HG03354 (cell line): ENCODE data around the gene SLC51B.
"Not testable (repeated sequence)": the region's sequence is repeated elsewhere in the genome, so short reads cannot be mapped to it uniquely, and the experiment has no call there.

ENCODE experiments used
- ATAC-seq: cut with Tn5 transposase; IDR thresholded peaks from one replicate; pipeline ENCODE4 v1.9.1; 2021; ENCODE audit warnings: mild to moderate bottlenecking; ENCODE audit not compliant: unreplicated experiment, poor library complexity, severe bottlenecking

SLC51B gene

DNA sequence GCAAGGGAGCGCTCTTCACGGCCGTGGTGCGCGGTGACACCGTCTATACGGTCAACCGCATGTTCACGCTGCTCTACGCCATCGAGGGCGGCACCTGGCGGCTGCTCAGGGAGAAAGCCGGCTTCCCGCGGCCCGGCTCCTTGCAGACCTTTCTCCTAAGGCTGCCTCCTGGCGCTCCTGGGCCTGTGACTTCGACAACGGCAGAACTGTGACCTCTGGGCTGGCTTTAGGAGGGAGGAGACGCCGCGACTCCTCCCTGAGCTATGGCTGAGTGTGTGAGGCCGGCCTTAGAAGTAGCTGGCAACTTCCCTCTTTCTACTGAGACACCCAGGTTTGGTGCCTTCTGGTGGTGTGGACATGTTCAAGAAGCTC lies 32.8 kb downstream of the SLC51B start:
- no peak for ATAC-seq

DNA sequence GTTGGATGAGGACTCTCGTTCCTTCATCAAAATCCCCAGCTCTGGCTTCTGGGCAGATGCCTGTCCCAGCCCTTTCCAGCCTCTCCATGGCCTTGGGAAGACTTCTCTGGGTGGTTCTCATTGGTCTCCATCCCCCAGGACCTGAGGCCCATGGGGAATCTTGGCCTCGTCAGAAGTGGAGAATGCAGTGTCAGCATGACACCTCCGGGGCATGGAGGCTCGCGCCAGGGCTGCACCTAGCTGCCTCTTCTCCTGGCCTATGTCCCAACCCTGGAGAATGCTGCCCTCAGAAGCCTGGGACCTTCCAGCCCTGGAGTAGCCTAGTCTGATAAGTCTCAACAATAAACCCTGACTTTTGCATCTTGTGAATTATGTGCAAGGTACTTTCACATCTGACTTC lies 34.4 kb downstream of the SLC51B start:
- no peak for ATAC-seq

DNA sequence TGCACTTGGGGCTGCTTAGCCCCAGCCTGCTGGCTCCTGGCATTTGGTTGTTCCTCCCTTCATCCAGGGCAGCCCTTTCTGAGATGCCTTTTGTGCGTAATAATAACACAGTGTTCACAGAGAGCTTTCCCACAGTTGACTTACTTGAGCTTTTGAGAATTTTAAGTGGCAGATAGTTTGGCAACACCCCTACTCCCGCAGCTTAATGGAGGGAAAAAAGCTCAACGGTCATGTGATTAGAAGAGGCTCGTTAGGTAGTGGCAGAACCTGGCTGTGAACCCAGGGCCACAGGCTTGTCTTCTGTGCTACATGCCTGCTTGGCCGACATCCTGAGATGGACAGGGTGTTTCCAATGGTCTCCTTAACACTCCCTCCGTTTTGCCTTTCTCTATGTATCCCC lies 36.1 kb downstream of the SLC51B start:
- ATAC-seq = no peak

DNA sequence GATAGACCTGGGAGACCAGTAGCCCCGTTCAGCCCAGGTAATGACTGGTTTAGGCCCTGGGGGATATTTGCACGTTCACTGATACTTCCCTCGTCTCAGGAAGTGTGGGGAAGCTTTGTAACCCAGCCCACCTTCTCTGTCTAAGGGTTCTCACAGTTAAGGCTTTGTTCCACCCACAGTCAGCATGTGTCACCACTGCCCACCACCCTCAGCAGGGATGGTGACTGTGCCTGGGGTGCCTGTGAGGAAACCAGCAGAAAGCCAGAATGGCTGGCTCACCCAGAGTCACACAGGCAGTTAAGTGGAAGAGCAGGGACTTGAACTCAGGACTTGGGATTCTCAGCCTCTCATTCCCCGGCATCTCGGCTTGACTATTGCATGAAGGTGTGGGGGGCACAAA lies 36.6 kb downstream of the SLC51B start:
- no peak for ATAC-seq

DNA sequence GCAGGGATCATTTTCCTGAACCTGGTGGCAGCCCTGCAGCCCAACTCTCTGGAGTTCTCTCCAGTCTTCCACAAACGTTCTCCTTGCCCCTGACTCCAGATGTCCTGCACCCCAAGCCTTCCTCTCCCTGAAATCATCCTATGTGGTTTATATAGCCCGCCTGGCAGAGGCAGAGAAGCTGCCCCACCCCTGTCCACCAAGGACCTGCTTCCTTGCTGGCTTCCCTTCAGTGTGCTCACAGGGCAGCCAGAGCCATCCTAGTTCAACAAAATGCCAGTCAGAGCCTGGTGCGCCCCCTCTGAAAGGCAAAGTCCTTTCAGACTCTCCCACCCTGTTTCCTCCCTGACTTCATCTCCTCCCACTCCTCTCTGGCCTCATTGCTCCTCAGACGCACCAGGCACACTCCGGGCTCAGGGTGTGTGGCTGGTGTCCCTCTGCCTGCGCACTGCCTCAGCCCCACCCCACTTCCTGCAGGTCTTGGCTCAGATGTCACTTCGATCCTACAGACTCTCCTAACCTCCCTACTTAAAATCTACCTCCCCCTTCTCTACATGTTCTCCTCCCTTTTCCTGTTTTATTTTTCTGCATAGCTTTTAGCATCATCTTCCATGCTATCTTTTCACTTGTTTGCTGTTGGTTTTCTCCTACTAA lies 37.2 kb downstream of the SLC51B start:
- ATAC-seq = no peak

DNA sequence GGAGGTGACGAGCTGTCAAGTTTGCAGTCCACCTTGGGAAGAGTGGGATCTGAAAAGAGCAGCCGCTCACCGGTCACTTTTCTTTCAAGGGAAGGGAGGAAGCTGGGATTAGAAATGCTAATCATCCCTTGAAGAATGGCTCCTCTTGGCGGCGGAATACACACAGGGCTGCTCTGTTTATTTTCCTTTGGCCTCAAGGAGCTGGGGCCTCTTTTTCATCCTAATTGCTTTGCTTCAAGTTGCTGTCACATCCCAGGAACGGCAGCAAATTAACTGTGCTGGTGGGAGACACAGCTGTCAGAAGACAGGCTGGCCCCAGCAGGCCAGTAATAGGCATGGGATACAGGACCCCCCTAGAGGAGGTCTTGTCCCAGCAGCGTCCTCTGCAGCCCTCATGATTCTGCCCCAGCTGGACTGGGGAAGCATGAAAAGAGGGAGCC lies 38.1 kb downstream of the SLC51B start:
- ATAC-seq = no peak

DNA sequence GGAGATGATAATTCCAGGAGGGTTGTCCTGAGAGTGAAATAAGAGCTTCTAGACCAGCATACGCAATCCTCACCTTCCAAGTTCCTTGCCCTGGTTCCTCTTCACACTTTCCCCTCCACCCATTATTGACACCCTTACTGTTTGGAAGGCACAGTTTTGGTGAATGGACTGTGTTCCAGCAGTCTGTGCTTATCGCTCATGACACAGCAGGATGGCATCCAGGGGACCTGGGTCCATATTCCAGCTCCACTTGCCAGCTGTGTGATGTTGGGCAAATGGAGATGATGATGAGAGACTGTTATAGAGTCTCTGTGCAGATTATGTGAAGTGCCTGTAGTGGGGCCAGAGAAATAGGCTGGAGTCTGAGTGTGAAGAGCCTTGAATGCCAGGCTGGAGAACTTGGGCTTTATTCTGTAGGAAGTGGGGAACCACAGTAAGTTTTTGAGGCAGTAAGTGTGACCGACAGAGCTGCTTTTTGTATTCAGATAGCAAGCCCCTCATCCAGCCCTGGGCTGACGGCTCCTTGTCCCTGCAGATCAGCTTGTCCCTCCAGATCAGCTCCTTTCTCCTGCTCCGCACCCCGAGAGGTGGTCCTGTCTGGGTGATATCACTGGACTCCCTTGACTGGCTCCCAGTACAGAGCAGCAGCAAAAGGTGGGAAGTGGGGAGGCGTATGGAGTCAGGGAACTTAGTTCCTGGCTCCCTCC lies 39.5 kb downstream of the SLC51B start:
- ATAC-seq = no peak

DNA sequence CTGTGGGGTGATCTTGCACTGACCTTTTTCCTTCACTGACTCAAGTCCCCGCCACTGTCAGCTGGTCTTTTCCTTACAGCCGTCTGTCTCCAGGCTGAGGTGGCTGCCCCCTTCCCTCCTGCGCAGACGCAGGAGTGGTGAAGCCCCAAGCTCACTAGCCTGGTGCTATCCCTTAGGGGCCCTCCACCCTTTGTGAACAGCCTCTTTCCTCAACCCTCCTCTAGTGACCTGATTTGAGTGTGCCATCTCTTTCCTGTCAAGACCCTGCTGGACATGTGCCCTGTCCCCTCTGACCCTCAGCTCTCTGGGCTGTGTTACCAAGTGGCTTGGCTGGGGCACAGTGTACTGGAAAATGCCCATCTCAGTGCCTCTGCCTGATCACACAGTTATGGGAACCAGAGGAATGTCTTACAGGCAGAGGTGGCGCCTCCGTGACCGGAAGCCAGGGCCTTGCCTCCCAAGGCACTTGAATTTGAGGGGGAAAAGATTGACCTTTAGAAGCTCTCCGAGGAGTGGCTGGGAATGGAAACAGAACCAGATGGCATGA lies 40.1 kb downstream of the SLC51B start:
- no peak for ATAC-seq

DNA sequence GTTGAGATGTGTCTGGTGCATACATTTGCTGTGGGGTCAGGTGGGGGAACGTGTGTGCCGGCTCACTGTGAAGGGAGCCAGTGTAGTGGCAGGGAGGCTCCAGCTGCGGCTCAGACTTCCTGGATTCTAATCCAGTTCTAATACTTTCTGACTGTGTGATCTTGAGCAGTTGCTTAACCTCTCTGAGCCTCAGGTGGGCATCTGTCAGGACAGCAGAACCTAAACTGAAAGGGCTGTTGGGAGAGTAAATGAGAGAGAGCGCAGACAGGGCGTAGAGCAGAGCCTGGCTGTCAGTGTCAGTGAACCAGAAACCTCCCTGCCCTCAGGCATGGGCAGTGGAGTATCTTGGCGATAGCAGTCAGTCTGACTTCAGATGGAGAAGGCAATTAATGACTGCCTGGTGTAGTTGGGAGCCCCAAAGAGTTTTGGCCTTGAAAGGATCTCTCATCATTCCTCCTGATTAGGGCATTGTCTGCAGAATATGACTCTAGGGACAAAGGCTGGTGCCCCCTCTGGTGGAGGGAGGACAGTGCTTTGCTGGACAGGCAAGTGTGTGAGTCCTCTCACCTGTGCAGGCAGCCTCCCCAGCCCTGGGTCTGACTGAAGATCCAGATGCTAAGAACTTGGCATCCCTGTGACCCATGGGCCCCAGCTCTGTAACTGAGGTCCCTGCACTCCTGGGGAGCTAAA lies 40.9 kb downstream of the SLC51B start:
- no peak for ATAC-seq

DNA sequence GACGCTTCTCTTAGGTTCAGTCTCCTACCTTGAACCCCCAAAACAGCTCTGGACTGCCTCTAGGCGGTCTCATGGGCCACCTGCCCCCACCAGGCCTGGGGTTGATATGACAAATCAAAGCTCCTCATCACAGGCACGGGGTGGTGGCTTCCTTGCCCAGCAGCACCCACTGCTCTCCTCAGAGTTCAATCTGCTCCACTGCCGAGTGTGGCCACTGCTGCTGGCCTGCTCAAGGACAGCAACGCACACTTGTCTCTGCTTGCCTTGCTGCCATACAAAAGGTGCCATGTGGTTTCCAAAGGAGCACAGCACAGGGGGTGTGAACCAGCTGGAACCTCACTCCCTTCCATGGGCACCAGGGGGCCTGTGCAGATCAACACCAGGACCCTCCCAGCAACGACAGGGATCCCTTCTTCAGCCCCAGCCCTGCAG lies 41.5 kb downstream of the SLC51B start:
- no peak for ATAC-seq

DNA sequence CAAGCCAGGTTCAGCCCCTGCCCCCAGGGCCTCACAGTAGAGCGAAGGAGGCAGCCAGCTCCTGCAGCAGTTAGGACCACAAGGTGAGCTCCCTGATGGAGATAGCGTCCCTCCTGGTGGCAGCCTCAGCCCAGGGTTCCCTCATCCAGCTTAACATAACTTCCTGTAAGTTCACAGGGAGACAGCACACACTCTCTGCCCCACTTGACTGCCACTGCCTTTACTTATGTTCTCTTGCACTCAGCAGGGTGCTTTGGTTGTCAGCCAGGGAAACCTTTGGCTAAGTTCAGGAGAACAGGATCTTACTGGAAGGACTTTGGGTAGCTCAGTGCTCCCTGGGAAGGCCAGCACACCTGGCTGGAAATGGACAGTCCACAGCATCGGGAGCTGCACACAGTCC lies 42.2 kb downstream of the SLC51B start:
- no peak for ATAC-seq

DNA sequence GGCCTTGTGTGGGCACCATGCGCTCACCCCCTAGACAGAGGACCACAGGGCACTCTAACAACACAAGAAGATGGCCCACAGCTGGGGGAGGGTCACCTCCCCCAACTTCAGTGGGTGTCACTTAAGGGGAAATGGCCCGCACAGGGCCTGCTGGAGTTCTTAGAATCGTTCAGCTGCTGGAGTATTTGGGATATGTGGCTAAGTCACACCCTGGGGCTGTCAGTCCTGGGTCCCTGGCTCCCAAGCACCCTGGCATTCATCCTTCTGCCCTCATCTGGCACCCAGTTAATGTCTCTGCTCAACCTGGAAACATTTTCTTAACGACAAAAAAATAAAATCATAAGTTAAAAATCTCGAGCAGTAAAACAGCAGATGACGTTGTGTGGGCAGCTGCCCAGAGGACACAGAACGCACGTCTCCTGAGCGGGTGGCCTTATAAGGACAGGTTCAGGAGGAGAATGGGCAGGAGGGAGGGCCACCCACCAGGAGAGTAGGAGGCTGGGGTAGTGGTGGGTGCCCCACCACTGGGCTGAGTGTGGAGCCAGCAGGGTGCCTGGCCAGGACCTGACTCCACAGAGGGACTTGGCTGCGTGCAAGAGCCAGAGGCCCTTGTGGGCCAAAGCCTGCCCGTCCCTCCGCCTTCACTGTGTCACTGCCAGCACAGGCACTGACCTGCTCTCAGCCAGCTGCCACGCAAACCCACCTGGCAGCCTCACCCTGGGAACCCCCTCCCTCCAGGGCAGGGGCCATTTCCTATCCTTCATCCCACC lies 42.9 kb downstream of the SLC51B start:
- ATAC-seq = no peak

DNA sequence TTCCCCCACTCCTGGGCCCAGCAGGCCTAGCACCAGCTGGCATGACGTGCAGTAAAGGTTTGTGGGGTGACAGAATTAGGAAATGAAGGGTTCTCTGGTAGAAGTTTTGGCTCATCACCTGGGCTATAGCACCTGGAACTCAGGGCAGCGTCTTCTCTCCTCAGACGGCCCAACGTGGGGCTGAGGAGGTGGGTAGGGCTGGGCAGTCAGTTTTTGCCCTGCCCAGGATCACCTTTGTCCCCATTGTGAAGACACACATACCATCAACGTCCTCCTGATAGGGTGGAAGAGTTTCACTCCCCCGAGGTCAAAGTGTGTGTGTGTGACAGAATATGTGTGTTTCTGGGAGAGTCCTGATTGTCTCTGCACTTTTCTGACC lies 43.4 kb downstream of the SLC51B start:
- ATAC-seq = no peak

DNA sequence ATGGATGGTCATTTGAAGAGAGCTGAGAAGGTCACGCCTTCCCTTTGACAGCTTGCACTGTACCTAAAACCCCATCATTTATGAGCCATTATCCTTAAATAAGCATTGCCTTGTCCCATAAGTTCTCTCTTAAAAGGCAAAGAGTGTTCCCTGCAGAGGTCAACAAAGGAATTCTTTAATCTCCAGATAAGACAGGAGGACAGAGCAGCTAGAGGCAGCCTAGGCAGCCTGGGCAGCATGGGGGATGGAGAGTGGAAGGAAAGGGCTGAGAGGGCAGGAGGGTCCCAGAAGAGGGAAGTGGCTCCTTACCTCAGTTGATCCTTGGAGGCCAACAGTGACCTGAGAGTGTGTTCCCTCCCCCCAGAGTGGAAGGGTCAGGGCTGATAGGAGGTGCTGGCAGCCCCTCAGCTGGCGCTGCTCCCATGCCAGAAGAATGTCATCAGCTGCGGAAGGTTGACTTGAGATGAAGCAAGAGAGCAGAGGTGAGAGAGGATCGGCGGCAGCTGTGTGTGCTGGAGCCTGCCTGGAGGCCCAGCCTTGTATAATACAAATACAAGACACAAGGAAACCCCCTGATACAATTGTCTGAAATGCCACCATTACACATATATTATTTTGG lies 44.1 kb downstream of the SLC51B start:
- ATAC-seq = no peak

DNA sequence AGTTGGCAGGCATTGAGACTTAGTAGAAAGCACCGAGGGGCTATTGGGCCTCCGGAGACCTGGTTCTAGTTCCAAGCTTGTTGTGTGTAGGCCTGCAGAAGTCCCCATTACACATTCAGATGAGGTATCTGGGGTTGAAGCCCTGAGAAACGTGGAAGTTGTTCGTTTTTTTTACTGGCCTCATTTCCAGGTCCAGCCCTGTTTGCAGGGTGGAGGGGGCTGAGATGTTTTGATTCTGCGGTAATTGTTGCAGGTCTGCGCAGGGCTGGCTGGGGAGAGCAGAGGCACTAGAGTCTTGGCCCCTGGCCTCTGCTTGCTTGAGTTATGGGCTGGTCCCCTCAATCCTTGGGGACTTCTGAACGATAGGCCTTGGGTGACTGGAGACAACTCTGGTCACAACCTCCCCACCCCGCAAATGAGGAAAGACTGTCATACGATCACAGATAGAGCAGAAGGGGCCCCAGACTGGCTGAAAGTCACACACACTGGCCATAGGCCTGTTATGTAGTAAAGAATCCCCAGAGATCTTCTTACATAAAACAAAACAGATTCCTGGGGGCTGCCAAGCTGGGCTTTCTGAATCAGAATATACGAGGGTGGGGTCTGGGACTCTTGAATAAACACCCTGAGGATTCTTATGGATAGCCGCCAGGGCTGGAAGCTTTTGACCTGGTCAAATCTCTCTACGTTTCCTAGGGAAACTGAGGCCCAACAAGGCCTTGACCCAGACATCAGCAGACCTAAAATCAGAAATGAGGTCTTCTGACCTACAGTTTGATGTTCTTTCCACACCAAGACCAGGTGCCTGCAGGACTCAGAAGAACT lies 47.0 kb downstream of the SLC51B start:
- no peak for ATAC-seq

DNA sequence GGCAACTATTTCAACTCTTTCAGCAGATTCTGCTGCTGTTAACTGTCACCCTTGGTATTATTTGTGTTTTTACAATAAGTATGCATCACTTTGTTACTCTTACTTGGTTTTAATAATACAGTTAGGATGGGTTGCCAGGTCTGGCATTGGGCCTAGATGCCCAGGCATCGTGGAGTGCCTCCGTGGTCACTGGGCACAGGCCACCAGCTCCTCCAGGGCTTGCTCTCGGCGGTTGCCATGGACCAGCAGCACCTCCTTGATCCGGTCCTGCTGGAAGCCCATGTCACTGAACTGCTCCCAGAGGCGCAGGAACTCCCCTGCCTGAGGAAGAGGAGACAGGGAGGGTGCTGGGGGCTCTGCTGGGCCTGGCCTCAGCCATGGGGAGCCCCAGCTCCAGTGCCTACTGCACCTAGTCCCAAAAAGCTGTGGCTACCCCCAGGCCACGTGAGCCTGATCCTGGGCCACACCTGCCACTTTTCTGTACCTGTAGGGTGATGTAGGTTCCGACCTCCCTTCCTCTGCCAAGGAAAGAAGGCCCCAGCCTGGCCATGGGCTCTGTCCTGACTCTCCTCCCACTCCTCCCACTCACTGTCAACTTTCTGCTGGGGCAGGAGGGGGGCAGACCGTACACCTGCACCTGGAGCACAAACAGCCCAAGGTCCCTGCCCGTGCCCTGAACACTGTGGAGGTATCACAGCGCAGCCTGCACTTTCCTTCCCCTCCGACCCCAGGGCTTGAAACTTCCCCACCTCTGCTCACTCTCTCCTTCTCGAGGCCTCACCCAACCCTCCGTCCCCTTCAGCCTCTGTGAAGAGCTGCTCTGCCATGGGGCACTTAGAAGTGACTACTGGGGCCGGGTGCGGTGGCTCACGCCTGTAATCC lies 48.0 kb downstream of the SLC51B start:
- ATAC-seq = no peak

DNA sequence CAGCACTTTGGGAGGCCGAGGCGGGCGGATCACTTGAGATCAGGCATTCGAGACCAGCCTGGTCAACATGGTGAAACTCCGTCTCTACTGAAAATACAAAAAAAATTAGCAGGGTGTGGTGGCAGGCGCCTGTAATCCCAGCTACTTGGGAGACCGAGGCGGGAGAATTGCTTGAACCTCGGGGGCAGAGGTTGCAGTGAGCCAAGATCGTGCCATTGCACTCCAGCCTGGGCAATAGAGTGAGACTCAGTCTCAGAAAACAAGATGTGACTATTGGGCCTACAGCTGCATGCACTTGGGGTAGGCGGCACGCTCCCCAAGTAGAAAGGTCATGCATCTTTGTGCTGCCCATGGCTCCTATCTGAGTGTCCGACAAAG lies 48.6 kb downstream of the SLC51B start:
- not testable (repeated sequence) for ATAC-seq
